Medulla oblongata (tissue), 1 donor: Measurements from ENCODE around the gene ZYX.

ENCODE experiments used
- DNase-seq: peaks from one replicate; pipeline ENCODE4 v3.0.0-alpha.2; 2015; ENCODE audit errors: extremely low spot score

ZYX gene

GRCh38 chr7:143362131-143363015, 18.8 kb upstream of the ZYX start, which contains the start of gene FAM131B:
Gene FAM131B, minus strand, starts transcription at chr7:143362713. Its CDS starts 110 bp downstream, at chr7:143362603.
- DNase-seq, result peak; percentile 47

- DNase-seq, result no peak
These were observed 17.9 kb upstream of the ZYX start for GRCh38 chr7:143363016-143363937.

GRCh38 chr7:143367972-143368371, 13.2 kb upstream of the ZYX start:
- DNase-seq, result no peak

- DNase-seq, result no peak
These were observed 12.8 kb upstream of the ZYX start for GRCh38 chr7:143368387-143368786.

- no peak for DNase-seq
These were observed 11.2 kb upstream of the ZYX start for GRCh38 chr7:143369678-143370651.

GRCh38 chr7:143372070-143372469, 9.1 kb upstream of the ZYX start:
- peak; percentile 95 for DNase-seq

GRCh38 chr7:143373255-143373794, 7.8 kb upstream of the ZYX start:
- no peak for DNase-seq

- no peak for DNase-seq
These were observed 6.6 kb upstream of the ZYX start for GRCh38 chr7:143374561-143374960.

- DNase-seq, result peak; percentile 49
These were observed 5.7 kb upstream of the ZYX start for GRCh38 chr7:143375298-143376034.

GRCh38 chr7:143376396-143376795, 4.7 kb upstream of the ZYX start:
- DNase-seq, result no peak

- DNase-seq, result no peak
These were observed 1.4 kb upstream of the ZYX start for GRCh38 chr7:143379611-143380259.

- DNase-seq, result peak; percentile 92
These were observed 892 bp upstream of the ZYX start for GRCh38 chr7:143380260-143380645.

GRCh38 chr7:143381427-143382125, 431 bp downstream of the ZYX start:
- peak; percentile 43 for DNase-seq

GRCh38 chr7:143382126-143382790, 1.1 kb downstream of the ZYX start:
- no peak for DNase-seq

GRCh38 chr7:143382791-143383641, 1.9 kb downstream of the ZYX start:
- DNase-seq, result no peak

GRCh38 chr7:143383642-143383957, 2.5 kb downstream of the ZYX start:
- DNase-seq, result no peak

GRCh38 chr7:143384148-143384547, 3.0 kb downstream of the ZYX start:
- DNase-seq, result no peak
